Gastrocnemius medialis (tissue), 4 donors: ENCODE measurements around the gene NCK2. TPM values are rescaled to one million over a fixed set of nuclear protein-coding genes. Genes with fewer than 3 reads are reported as not detected.

Experiments
- ATAC-seq, 2 donors: fragments of 150-250 bp; one replicate each; pipeline ENCODE4 v1.9.1; 2016
- DNase-seq, 2 donors: peaks; one replicate each; pipeline ENCODE4 v3.0.0-alpha.2; 2019
- H3K27ac ChIP-seq, 4 donors: fragments of 200-600 bp; sonication (generic); 1 replicate in 1 of 4; 2 replicates in 3 of 4; pipeline ENCODE4 v1.5.1; 2016 to 2018; ENCODE audit warnings: mild to moderate bottlenecking in 2 of 4, moderate library complexity in 1 of 4
- H3K27me3 ChIP-seq, 3 donors: fragments of 200-600 bp; sonication (generic) in 2 of 3; 1 replicate in 1 of 3; 2 replicates in 2 of 3; pipeline versions ENCODE4 v1.5.1 to v1.6.0; 2016 to 2019; ENCODE audit warnings: mild to moderate bottlenecking in 1 of 3, moderate library complexity in 1 of 3
- H3K36me3 ChIP-seq, 2 donors: fragments of 200-600 bp; sonication (generic) in 1 of 2; one replicate each; pipeline ENCODE4 v1.5.1; 2017 to 2018
- H3K4me1 ChIP-seq, 2 donors: fragments of 200-600 bp; sonication (generic) in 1 of 2; one replicate each; pipeline ENCODE4 v1.5.1; 2016 to 2017; ENCODE audit warnings: mild to moderate bottlenecking in 2 of 2
- H3K4me3 ChIP-seq, 4 donors: fragments of 200-600 bp; sonication (generic) in 3 of 4; 1 replicate in 1 of 4; 2 replicates in 3 of 4; pipeline ENCODE4 v1.5.1; 2016 to 2019; ENCODE audit warnings: mild to moderate bottlenecking in 2 of 4
- H3K9me3 ChIP-seq, 3 donors: fragments of 200-600 bp; sonication (generic) in 2 of 3; 1 replicate in 1 of 3; 2 replicates in 2 of 3; pipeline ENCODE4 v1.5.1; 2016 to 2019
- CTCF ChIP-seq, 5 experiments: fragments of 450-650 bp in 3 of 5; fragments of 200-600 bp in 2 of 5; sonication (generic) in 2 of 5; IDR thresholded peaks in 4 of 5; conservative IDR thresholded peaks in 1 of 5; 1 replicate in 4 of 5; 2 replicates in 1 of 5; pipeline ENCODE4 v1.5.1; 2016 to 2019; ENCODE audit warnings: antibody characterized with exemption in 5 of 5, mild to moderate bottlenecking in 3 of 5, moderate library complexity in 3 of 5
- POLR2A ChIP-seq, 2 donors: fragments of 450-650 bp; IDR thresholded peaks; one replicate each; pipeline ENCODE4 v1.6.1; 2017; ENCODE audit warnings: antibody characterized with exemption in 2 of 2, mild to moderate bottlenecking in 2 of 2, moderate library complexity in 2 of 2
- in situ Hi-C, 4 donors: fragments of 200-750 bp; cut with MboI; loops; one replicate each; pipeline versions ENCODE4 v1.15.0 to v1.8.0; 2017; ENCODE audit warnings: low sequenced_read_pairs in 4 of 4
- intact Hi-C: fragments of 100-400 bp; cut with DNase I; formaldehyde crosslinking; loops from one replicate; pipeline ENCODE4 v1.15.1; 2023; ENCODE audit warnings: low total_unique reads
- total RNA-seq, 4 donors: library from RNA; depleted of rRNA; stranded (reverse); fragments of >200 nt; gene quantifications; one replicate each; pipeline versions ENCODE4 v1.1.0 to v1.2.3, GENCODE V29; 2016

The NCK2 gene
- total RNA-seq, 4 donors from 2014 or later = 46.7 to 86.1 (median 57.9) TPM

GRCh38 chr2:105732955-105733607 lies 11.6 kb upstream of the NCK2 start:
- peaks cover 0 to 4% of the 10 kb centered on the region in 2 donors for H3K4me1 ChIP-seq
- in situ Hi-C loops = loop anchor here in 1 of 4 donors (25.0 kb wide), 1 partner anchor 304 kb away; no protein-coding TSS in a partner anchor
- no peak overlapping the region for H3K27ac ChIP-seq
- no peak for DNase-seq
- no peak for TF ChIP-seq POLR2A (IDR thresholded peaks at IDR 0.05)
- TF ChIP-seq CTCF (IDR thresholded peaks at IDR 0.05 in 4 of 5, conservative IDR thresholded peaks at IDR 0.05 in 1 of 5) = no peak
- no peaks in the 10 kb centered on the region for H3K27me3 ChIP-seq
- no peak for ATAC-seq
- H3K9me3 ChIP-seq = no peaks in the 10 kb centered on the region
- intact Hi-C loops = no loop called here
- H3K36me3 ChIP-seq = no peaks in the 10 kb centered on the region
- no peak overlapping the region for H3K4me3 ChIP-seq

- TF ChIP-seq POLR2A (IDR thresholded peaks at IDR 0.05) (no peak), CTCF (IDR thresholded peaks at IDR 0.05 in 4 of 5, conservative IDR thresholded peaks at IDR 0.05 in 1 of 5) (no peak)
- ATAC-seq = no peak
- H3K36me3 ChIP-seq = no peaks in the 10 kb centered on the region
- no peaks in the 10 kb centered on the region for H3K9me3 ChIP-seq
- no peak overlapping the region for H3K4me3 ChIP-seq
- in situ Hi-C loops = loop anchor here in 1 of 4 donors (25.0 kb wide), 1 partner anchor 303 kb away; no protein-coding TSS in a partner anchor
- H3K27me3 ChIP-seq = no peaks in the 10 kb centered on the region
- H3K4me1 ChIP-seq = peaks cover 0 to 4% of the 10 kb centered on the region in 2 donors
- H3K27ac ChIP-seq = no peak overlapping the region
- intact Hi-C loops = no loop called here
- DNase-seq = no peak
Measured at GRCh38 chr2:105733875-105734274, 10.8 kb upstream of the NCK2 start.

- Histone ChIP-seq H3K4me1 (peaks cover 0 to 4% of the 10 kb centered on the region in 2 donors), H3K36me3 (no peaks in the 10 kb centered on the region), H3K9me3 (no peaks in the 10 kb centered on the region), H3K27me3 (no peaks in the 10 kb centered on the region), H3K4me3 (no peak overlapping the region), H3K27ac (no peak overlapping the region)
- intact Hi-C loops (no loop called here), in situ Hi-C loops (loop anchor here in 1 of 4 donors (25.0 kb wide), 1 partner anchor 302 kb away; no protein-coding TSS in a partner anchor)
- ATAC-seq (no peak), DNase-seq (no peak)
- TF ChIP-seq POLR2A (IDR thresholded peaks at IDR 0.05) = no peak
- no peak for TF ChIP-seq CTCF (IDR thresholded peaks at IDR 0.05 in 4 of 5, conservative IDR thresholded peaks at IDR 0.05 in 1 of 5)
Measured at GRCh38 chr2:105734762-105735538, 9.8 kb upstream of the NCK2 start.

GRCh38 chr2:105736145-105736544 lies 8.6 kb upstream of the NCK2 start:
- H3K27me3 ChIP-seq = no peaks in the 10 kb centered on the region
- in situ Hi-C loops = loop anchor here in 1 of 4 donors (25.0 kb wide), 1 partner anchor 301 kb away; no protein-coding TSS in a partner anchor
- H3K4me1 ChIP-seq = peaks cover 0 to 4% of the 10 kb centered on the region in 2 donors
- intact Hi-C loops = no loop called here
- DNase-seq (no peak), ATAC-seq (no peak)
- H3K36me3 ChIP-seq = no peaks in the 10 kb centered on the region
- no peak overlapping the region for H3K4me3 ChIP-seq
- no peak overlapping the region for H3K27ac ChIP-seq
- no peaks in the 10 kb centered on the region for H3K9me3 ChIP-seq
- TF ChIP-seq CTCF (IDR thresholded peaks at IDR 0.05 in 4 of 5, conservative IDR thresholded peaks at IDR 0.05 in 1 of 5) = no peak
- TF ChIP-seq POLR2A (IDR thresholded peaks at IDR 0.05) = no peak
